GM21723 (cell line): ENCODE data around the gene UPF2.

Source experiments
- ATAC-seq: cut with Tn5 transposase; IDR thresholded peaks from one replicate; pipeline ENCODE4 v1.9.1; 2021; ENCODE audit warnings: mild to moderate bottlenecking, moderate library complexity; ENCODE audit not compliant: unreplicated experiment

UPF2 gene

GRCh38 chr10:11886851-11887250 lies 155.8 kb downstream of the UPF2 start:
- ATAC-seq, result peak; percentile 72

GRCh38 chr10:11886138-11886474 lies 156.5 kb downstream of the UPF2 start:
- no peak for ATAC-seq

GRCh38 chr10:11885437-11886137 lies 157.0 kb downstream of the UPF2 start:
- no peak for ATAC-seq

DNA sequence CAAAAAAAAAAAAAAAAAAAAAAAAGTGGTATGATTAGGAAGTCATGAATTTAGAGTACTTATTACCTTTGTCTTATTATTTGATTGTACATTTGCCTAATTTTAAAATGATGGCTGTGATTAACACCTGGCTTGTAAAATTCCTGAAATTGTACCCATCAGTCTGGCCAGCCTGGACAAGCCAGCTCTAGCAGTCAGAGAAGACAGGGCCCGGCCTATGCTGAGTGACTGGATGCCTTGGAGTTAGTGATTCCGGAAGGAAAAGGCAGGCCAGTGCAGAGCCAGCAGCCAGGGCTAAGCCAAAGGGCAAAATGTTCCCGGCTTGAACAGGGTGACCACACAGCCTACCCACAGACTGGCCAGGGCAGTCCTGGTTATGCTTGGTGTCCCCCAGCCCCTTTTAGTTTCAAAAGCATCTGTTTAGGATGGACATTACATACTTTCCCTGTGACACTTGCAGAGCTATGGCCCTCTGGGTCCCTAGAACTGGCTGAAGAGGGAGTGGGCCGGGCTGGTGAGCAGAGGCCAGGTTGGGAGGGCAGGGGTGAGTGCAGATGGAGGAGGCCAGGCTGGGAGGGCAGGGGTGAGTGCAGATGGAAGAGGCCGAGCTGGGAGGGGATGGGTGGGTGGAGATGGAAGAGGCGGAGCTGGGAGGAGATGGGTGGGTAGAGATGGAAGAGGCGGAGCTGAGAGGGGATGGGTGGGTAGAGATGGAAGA lies 157.7 kb downstream of the UPF2 start:
- ATAC-seq, result no peak

GRCh38 chr10:11882646-11883375 lies 159.8 kb downstream of the UPF2 start:
- ATAC-seq, result no peak

DNA sequence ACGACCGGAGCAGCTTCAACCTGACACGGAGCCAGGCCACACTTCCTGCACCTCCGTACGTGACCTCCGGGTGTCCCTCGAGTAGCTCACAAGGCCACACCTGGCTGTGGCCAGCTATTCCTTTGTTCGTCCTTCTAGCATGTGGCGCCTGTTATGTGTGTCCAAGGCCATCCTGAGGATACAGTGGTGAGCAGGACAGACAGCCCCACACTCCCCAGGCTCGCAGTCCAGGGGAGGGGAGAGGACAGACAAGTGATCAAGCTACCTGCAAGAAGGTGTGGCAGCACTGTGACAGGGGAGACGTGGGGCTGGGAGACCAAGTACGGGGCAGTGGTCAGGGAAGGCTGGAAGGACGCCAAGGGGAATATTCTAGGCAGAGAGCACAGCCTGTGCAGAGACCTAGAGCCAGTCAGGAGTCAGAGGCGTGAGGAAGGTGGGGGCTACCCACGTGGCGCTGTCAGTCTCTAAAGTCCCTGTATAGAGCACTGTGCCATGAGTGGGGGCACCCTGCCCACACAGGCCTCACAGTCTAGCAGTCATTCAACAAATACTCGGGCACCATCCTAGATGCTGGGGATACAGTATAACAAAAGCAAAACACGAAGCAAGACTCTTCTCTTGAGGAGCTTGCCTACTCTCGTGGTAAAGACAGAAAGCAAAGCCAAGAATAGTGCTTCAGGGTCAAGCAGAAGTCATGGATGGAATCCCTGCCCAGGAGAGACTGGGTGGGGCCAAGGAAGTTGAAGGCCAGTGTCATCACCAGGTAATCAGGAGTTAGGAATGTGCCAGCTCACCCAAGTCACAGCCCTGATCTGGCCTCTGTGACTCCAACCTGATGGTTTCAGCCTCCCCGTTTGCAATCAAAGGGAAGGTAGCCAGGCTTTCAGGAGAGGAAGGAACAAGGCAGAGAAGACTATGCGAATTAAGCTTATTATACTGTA lies 160.9 kb downstream of the UPF2 start:
- no peak for ATAC-seq

DNA sequence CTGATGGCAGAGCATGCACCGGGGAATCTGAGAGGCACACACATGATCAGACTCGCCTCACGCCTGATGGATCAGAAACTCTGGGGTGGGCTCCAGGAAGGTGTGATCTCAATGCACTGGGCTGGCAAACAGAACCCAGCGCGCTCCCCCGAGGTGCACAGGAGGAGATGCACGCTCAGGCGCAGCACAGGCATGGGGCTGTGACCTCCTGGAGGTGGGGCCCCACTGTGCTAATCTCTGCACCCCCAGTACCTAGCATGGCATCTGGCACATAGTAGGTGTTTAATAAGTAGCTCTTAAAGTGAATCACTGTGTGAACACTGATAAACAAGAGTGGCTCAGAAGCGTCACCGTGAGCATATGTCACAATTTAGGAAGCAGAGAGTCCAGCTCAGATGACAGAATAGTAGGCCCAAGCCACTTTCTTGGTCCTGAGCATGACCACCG lies 161.6 kb downstream of the UPF2 start:
- ATAC-seq, result no peak

GRCh38 chr10:11880151-11881029 lies 162.2 kb downstream of the UPF2 start:
- ATAC-seq, result no peak

DNA sequence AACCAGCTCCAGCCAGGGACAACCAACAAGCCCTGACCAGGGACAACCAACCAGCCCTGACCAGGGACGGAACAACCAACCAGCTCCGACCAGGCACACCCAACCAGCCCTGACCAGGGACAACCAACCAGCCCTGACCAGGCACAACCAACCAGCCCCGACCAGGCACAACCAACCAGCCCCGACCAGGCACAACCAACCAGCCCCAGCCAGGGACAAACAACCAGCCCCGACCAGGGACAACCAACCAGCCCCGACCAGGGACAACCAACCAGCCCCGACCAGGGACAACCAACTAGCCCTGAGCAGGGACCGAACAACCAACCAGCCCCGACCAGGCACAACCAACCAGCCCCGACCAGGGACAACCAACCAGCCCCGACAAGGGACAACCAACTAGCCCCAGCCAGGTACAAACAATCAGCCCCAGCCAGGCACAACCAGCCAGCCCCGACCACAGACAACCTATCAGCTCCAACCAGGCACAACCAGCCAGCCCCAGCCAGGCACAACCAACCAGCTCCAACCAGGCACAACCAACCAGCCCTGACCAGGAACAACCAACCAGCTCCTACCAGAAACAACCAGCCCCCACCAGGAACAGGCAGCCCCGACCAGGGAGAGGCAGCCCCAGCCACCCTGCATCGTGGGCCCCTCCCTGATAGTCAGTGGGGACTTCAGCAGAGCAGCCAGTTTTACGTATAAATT lies 163.1 kb downstream of the UPF2 start:
- no peak for ATAC-seq

DNA sequence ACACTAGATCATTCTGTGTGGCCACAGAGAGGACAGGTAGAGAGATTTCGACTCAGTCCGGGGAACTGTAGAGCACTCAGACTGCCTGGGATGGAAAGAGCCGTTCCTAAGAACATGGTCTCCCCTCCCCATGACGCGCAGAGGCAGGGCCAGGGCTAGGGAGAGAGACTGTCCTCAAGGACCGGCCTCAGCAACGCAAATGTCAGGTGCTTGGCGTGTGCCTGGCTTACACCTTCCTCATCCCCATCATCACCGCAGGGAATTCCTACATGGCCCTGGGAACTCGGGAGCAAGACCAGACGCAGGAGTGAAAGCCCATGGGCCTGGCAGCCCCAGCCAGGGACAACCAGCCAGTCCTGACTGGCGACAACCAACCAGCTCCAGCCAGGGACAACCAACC lies 163.8 kb downstream of the UPF2 start:
- ATAC-seq, result no peak

DNA sequence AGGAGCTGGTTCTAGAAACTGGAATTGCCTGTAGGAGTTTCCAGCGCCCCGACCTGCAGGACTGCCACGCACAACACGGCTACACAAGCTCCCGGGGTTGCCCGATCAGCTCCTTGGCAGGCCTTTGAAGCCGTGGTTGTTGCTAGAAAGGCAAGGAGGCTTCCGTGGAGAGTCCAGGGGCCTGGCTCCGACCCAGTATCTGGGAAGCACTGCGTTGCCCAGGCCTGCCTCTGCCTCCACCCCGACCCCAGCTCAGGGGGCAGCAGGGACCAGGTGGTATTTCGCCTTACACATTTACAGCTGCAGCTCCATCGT lies 165.1 kb downstream of the UPF2 start:
- ATAC-seq, result no peak

GRCh38 chr10:11876805-11877590 lies 165.6 kb downstream of the UPF2 start:
- no peak for ATAC-seq

- no peak for ATAC-seq
Measured at GRCh38 chr10:11876324-11876723, 166.3 kb downstream of the UPF2 start.

- ATAC-seq, result no peak
Measured at GRCh38 chr10:11875494-11876281, 166.9 kb downstream of the UPF2 start.

DNA sequence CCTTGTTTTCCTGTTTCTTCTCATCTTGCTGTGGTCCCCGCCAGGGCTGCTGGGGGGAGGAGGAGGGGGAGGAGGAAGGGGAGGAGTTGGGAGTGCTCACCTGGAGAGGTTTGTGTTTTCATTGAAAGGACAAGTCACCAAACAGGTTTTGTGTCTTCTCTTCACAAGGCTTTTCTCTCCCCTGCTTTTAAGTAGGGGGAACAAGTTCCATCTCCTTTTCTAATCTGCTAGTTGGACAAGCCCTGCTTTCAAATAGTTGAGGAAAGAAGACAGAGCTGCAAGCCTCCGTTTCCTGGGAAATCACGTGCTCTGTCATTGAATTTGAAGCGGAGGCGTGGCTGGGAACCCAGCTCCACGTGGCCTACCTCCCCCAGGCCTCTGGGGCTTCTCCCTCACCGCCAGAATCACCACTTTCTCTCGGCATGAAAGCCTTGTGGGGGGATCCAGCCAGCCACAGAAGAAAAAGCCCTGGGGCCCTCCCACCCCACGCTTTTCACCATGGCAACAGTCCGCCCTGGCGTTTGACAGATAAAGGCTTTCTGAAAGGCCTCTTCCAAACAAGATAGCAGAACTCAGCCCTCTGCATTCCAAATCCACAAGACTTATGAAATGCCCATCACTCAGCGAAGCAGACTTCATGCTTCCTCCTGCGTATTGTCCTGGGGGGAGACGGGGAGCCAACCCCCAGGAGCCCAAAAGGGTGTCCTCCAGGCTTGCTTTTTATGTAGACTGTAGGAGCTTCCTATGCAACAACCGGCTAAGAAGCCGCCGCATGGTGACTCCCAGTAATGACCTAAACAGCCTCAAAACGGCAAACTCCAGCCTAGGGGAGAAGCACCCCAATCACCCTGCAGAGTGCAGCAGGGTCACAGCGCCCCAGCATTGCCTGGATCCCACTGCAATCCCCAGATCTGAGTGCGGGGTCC lies 167.8 kb downstream of the UPF2 start:
- ATAC-seq, result no peak

GRCh38 chr10:11871466-11871865 lies 171.1 kb downstream of the UPF2 start:
- ATAC-seq, result no peak

DNA sequence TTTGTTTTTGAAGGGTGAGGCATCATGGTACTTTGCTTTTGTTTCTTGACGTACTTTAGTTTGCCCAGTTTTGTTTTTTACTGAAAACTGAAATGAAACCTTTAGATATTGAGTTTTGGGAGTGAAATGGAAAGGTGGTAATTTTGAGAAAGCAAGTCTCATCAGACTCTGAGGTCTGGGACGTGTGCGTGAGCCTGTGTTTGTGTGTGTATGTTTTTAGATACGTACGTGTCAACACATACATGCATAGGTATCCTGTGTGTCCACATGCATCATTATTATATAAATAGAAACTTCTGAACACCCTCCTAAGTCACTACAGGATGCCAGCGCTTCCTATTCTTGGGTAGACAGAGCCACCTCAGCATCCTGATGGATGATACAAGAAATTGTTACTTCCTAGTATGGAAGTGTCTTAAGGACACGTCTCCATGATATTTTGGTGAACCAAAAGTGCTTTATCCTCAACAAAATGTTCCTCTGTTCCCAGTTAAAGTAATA lies 171.7 kb downstream of the UPF2 start:
- ATAC-seq, result no peak
